RWPE2 (cell line): ENCODE data around the gene AK1.
A peak's percentile ranks its signal among the peaks of the same experiment; 100 is the strongest.

Experiments used
- ATAC-seq: fragments of 200-7000 bp; cut with Tn5 transposase; 3 replicates; pipeline ENCODE4 v1.9.1; 2021; ENCODE audit warnings: low read depth
- DNase-seq: peaks from one replicate; pipeline ENCODE4 v3.0.0-alpha.2; 2020; ENCODE audit warnings: low spot score
- H3K27ac ChIP-seq: fragments of 450-650 bp; 2 replicates; pipeline ENCODE4 v1.5.1; 2017; ENCODE audit warnings: mild to moderate bottlenecking; ENCODE audit not compliant: poor library complexity, severe bottlenecking
- H3K27me3 ChIP-seq: fragments of 250-450 bp; sonication (Bioruptor Pico); 2 replicates; pipeline ENCODE4 v1.5.1; 2021; ENCODE audit warnings: mild to moderate bottlenecking, moderate library complexity; ENCODE audit not compliant: insufficient read depth, poor library complexity, severe bottlenecking
- H3K36me3 ChIP-seq: fragments of 250-450 bp; sonication (Bioruptor Pico); 2 replicates; pipeline ENCODE4 v1.5.1; 2020; ENCODE audit warnings: low read depth, mild to moderate bottlenecking, moderate library complexity
- H3K4me1 ChIP-seq: fragments of 250-450 bp; sonication (Bioruptor Pico); 2 replicates; pipeline ENCODE4 v1.5.1; 2021; ENCODE audit warnings: mild to moderate bottlenecking, moderate library complexity; ENCODE audit not compliant: insufficient read depth, poor library complexity, severe bottlenecking
- H3K4me3 ChIP-seq: fragments of 250-450 bp; sonication (Bioruptor Pico); 2 replicates; pipeline ENCODE4 v1.5.1; 2021; ENCODE audit warnings: mild to moderate bottlenecking, moderate library complexity; ENCODE audit not compliant: severe bottlenecking
- H3K9me3 ChIP-seq: fragments of 250-450 bp; sonication (Bioruptor Pico); 2 replicates; pipeline ENCODE4 v1.5.1; 2021; ENCODE audit warnings: mild to moderate bottlenecking, moderate library complexity; ENCODE audit not compliant: severe bottlenecking
- TF ChIP-seq, protein P1 (sequence below): fragments of 450-650 bp; IDR thresholded peaks from one replicate; pipeline ENCODE4 v1.5.1; 2017; ENCODE audit warnings: mild to moderate bottlenecking, moderate library complexity; ENCODE audit not compliant: poor library complexity, severe bottlenecking

The AK1 gene

DNA sequence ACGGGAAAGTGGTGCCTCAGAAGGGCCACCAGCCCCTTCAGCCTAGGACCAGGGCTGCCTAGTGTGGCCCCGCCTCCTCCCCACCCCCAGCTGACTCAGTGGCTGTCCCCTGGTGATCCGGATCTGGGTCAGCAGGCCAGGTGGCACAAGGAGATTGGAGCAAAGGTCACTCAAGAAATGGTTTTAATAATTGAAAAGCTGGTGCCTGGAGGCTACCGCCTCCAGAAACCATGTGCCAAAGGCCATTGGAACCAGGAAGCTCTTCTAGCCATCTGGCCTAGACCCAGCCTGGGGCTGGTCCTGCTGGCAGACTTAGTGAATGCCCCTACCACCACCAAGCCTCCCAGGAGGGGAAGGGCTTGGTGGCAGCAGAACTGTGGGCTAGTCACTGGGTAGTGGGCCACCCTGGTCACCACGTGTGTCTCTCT, 37.9 kb upstream of the AK1 start:
- TF ChIP-seq, protein P1, sequence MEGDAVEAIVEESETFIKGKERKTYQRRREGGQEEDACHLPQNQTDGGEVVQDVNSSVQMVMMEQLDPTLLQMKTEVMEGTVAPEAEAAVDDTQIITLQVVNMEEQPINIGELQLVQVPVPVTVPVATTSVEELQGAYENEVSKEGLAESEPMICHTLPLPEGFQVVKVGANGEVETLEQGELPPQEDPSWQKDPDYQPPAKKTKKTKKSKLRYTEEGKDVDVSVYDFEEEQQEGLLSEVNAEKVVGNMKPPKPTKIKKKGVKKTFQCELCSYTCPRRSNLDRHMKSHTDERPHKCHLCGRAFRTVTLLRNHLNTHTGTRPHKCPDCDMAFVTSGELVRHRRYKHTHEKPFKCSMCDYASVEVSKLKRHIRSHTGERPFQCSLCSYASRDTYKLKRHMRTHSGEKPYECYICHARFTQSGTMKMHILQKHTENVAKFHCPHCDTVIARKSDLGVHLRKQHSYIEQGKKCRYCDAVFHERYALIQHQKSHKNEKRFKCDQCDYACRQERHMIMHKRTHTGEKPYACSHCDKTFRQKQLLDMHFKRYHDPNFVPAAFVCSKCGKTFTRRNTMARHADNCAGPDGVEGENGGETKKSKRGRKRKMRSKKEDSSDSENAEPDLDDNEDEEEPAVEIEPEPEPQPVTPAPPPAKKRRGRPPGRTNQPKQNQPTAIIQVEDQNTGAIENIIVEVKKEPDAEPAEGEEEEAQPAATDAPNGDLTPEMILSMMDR, result no peak
- H3K27me3 ChIP-seq, result no peaks in the 10 kb centered on the region
- ATAC-seq (no peak), DNase-seq (no peak)
- peaks cover 26% of the 10 kb centered on the region for H3K36me3 ChIP-seq
- H3K9me3 ChIP-seq, result no peaks in the 10 kb centered on the region
- H3K4me3 ChIP-seq, result no peak overlapping the region
- peaks cover 31% of the 10 kb centered on the region for H3K4me1 ChIP-seq
- no peak overlapping the region for H3K27ac ChIP-seq

DNA sequence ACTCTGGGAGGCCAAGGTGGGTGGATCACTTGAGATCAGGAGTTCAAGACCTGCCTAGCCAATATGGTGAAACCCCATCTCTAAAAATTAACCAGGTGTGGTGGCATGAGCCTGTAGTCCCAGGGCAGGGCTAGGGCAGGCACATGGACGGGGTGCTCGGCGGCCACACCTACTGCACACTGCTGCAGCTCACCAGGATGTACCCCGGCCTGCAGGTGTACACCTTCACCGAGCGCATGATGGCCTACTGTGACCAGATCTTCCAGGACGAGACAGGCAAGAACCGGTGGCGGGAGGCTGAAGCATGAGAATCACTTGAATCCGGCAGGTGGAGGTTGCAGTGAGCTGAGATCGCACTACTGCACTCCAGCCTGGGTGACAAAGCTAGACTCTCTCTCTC, 36.2 kb upstream of the AK1 start:
- no peak for ATAC-seq
- Histone ChIP-seq H3K27ac (no peak overlapping the region), H3K9me3 (no peaks in the 10 kb centered on the region), H3K4me1 (peaks cover 21% of the 10 kb centered on the region), H3K36me3 (peaks cover 29% of the 10 kb centered on the region), H3K4me3 (no peak overlapping the region), H3K27me3 (no peaks in the 10 kb centered on the region)
- DNase-seq, result no peak
- TF ChIP-seq, protein P1, result no peak

DNA sequence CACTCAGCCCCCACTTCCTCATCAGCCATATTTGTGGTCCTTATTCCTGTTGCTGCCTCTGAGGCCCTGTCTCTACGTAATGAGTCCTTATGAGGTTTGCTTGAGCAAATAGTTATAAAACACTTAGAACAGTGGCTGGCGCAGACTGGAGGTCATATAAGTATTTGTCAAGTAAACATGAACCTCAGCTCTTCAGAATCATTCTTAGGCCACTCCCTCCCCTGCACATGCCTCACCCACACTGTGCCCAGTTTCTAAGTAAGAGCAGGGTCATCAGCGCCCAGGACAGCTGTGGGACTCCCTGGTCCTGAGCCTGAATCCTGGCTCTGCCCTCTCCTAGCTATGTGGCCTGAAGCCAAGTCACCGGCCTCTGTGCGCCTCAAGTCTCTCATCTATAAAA, 35.4 kb upstream of the AK1 start:
- H3K27me3 ChIP-seq, result no peaks in the 10 kb centered on the region
- H3K4me1 ChIP-seq, result peaks cover 13% of the 10 kb centered on the region
- H3K4me3 ChIP-seq, result no peak overlapping the region
- H3K9me3 ChIP-seq, result no peaks in the 10 kb centered on the region
- no peak overlapping the region for H3K27ac ChIP-seq
- ATAC-seq (no peak), DNase-seq (no peak)
- TF ChIP-seq, protein P1, result no peak
- peaks cover 31% of the 10 kb centered on the region for H3K36me3 ChIP-seq

DNA sequence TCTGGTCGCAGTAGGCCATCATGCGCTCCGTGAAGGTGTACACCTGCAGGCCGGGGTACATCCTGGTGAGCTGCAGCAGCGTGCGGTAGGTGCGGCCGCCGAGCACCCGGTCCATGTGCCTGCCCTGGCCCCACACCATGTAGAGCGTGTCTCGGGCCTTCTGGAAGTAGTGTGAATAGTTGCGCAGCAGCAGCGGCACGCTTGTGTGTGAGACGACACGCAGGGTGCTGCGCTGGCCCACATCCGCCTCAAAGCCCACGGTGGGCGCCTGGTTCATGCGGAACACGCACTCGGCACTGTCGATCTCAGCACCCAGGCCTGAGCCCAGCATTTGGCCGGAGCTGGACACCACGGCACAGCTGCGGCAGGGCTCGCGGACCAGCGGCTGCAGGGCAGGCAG, 34.8 kb upstream of the AK1 start:
- Histone ChIP-seq H3K27me3 (no peaks in the 10 kb centered on the region), H3K9me3 (no peaks in the 10 kb centered on the region), H3K4me3 (no peak overlapping the region), H3K4me1 (peaks cover 7% of the 10 kb centered on the region), H3K27ac (no peak overlapping the region), H3K36me3 (peaks cover 31% of the 10 kb centered on the region)
- DNase-seq, result no peak
- ATAC-seq, result no peak
- TF ChIP-seq, protein P1, result no peak

DNA sequence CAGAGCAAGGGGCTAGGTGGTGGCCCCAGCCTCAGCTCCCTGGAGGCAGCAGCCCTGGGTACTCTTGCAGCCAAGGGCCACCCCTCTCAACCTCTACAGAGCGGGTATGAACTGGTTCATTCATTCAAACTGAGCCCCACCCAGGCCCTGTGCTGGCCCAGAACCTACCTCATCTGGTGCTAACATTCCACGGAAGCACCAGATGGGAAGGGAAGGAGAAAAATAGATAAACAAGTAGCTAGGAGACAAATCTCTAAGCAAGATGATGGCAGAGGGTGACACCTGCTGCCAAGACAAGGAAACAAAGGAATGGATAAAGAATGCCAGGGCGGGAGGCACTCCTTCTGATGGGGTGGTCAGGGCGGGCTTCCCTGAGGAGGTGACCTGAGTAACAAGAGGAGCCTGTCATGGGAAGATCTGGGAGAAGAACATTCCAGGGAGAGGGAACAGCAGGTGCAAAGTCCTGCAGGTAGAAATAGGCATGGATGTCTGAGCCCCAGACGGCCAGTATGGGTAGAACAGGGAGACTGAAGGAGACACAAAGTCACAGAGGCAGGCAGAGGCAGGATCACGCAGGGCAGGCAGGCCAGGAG, 33.2 kb upstream of the AK1 start:
- H3K9me3 ChIP-seq, result no peaks in the 10 kb centered on the region
- no peaks in the 10 kb centered on the region for H3K27me3 ChIP-seq
- H3K36me3 ChIP-seq, result peaks cover 31% of the 10 kb centered on the region
- TF ChIP-seq, protein P1, result peak; percentile 37
- no peak overlapping the region for H3K4me3 ChIP-seq
- no peak overlapping the region for H3K27ac ChIP-seq
- ATAC-seq (peak; percentile 24; the same call in 2 of the 3 replicates), DNase-seq (no peak)
- H3K4me1 ChIP-seq, result no peaks in the 10 kb centered on the region
